DND-41 (cell line): ENCODE measurements around the gene MON1B.
A peak's percentile ranks its signal among the peaks of the same experiment; 100 is the strongest.
"Not testable (repeated sequence)": the region's sequence is repeated elsewhere in the genome, so short reads cannot be mapped to it uniquely, and the experiment has no call there.

ENCODE experiments used
- ATAC-seq: fragments of 200-7000 bp; cut with Tn5 transposase; 3 replicates; pipeline ENCODE4 v1.9.1; 2021; ENCODE audit warnings: low read depth; ENCODE audit not compliant: insufficient read depth
- DNase-seq: peaks from one replicate; pipeline ENCODE4 v3.0.0-alpha.2; 2020
- H2AFZ ChIP-seq: 2 replicates; pipeline ENCODE4 v1.6.0; 2012; ENCODE audit warnings: low read depth, low read length
- H3K27ac ChIP-seq: 2 replicates; pipeline ENCODE4 v1.5.1; 2012; ENCODE audit warnings: low read length, inconsistent platforms
- H3K27me3 ChIP-seq: fragments of 200-600 bp; sonication (generic); 2 replicates; pipeline ENCODE4 v1.6.0; 2012; ENCODE audit warnings: low read length, mild to moderate bottlenecking, inconsistent platforms; ENCODE audit not compliant: insufficient read depth, poor library complexity
- H3K36me3 ChIP-seq: 2 replicates; pipeline ENCODE4 v1.5.1; 2012; ENCODE audit warnings: low read length, inconsistent platforms; ENCODE audit not compliant: insufficient read depth
- H3K4me1 ChIP-seq: 2 replicates; pipeline ENCODE4 v1.5.1; 2012; ENCODE audit warnings: mild to moderate bottlenecking, low read length; ENCODE audit not compliant: insufficient read depth
- H3K4me2 ChIP-seq: 2 replicates; pipeline ENCODE4 v1.6.0; 2012; ENCODE audit warnings: mild to moderate bottlenecking, moderate library complexity, low read length, inconsistent platforms; ENCODE audit not compliant: insufficient read depth
- H3K4me3 ChIP-seq, 2 experiments: fragments of 200-600 bp in 1 of 2; shearing (Covaris generic) in 1 of 2; 2 replicates each; pipeline ENCODE4 v1.5.1; 2012 to 2016; ENCODE audit warnings: inconsistent platforms in 2 of 2, low read length in 2 of 2, mild to moderate bottlenecking in 2 of 2, low read depth in 1 of 2, moderate library complexity in 1 of 2
- H3K79me2 ChIP-seq: 2 replicates; pipeline ENCODE4 v1.6.0; 2012; ENCODE audit warnings: low read length, inconsistent platforms; ENCODE audit not compliant: insufficient read depth
- H3K9ac ChIP-seq: 2 replicates; pipeline ENCODE4 v1.6.0; 2012; ENCODE audit warnings: low read depth, mild to moderate bottlenecking, inconsistent platforms, low read length, moderate library complexity
- H3K9me3 ChIP-seq: 2 replicates; pipeline ENCODE4 v1.5.1; 2012; ENCODE audit warnings: low read length, moderate library complexity, mild to moderate bottlenecking, inconsistent platforms; ENCODE audit not compliant: insufficient read depth, severe bottlenecking
- H4K20me1 ChIP-seq: 2 replicates; pipeline ENCODE4 v1.6.0; 2012; ENCODE audit warnings: low read length; ENCODE audit not compliant: insufficient read depth
- EZH2 ChIP-seq: IDR thresholded peaks from 3 replicates; pipeline ENCODE4 v1.6.1; 2012; ENCODE audit warnings: borderline replicate concordance, low read depth, mild to moderate bottlenecking, moderate library complexity, low read length, inconsistent platforms; ENCODE audit not compliant: severe bottlenecking
- TF ChIP-seq, protein P1 (sequence below): IDR thresholded peaks from 2 replicates; pipeline ENCODE4 v1.5.1; 2012; ENCODE audit warnings: borderline replicate concordance, low read length, moderate library complexity, mild to moderate bottlenecking; ENCODE audit not compliant: poor library complexity, severe bottlenecking; ENCODE audit errors: extremely low read depth

The MON1B gene

DNA sequence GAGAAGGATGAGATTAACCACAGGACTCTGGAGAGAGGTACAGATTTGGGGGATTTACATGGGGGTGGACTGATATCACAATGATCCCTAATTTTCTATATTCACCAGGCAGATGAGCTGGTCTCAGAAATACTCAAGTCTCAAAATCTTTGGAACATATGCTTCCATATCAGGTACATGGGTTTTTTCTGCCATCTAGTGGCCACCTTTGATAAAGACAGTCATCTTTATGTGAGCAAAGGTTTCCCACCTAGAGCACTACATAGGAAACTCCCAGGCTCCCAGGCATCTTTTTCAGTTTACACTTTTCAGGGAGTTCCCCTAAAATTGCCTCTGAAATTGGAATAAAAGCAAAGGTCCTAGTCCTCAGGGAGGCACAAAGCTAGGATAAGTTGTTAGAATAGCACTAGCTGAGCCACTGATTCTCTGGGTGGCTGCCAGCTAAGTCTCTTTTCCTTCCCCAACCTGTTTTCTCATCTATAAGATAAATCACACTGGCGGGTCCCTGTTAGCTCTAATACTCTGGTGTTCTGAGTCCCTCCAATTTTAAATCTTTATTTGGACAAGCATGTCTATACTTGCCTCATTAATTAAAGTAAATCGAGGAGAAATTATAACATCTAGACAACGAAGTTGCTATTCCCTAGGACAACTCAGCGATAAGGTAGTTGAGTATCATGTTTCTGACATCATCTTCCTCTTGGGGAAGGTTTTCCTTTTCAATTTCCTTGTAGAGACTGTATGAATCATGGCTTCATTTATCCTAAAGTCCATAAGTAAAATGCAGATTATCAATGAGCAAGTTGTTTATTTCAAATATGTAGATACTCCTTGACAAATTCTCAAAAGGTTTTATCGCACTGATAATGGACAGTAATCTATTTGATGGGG lies 19.0 kb upstream of the MON1B start:
- ATAC-seq: peak; percentile 75
- no peaks in the 10 kb centered on the region for H4K20me1 ChIP-seq
- no peaks in the 10 kb centered on the region for H3K9me3 ChIP-seq
- H3K27me3 ChIP-seq: no peaks in the 10 kb centered on the region
- TF ChIP-seq EZH2: no peak
- TF ChIP-seq, protein P1, sequence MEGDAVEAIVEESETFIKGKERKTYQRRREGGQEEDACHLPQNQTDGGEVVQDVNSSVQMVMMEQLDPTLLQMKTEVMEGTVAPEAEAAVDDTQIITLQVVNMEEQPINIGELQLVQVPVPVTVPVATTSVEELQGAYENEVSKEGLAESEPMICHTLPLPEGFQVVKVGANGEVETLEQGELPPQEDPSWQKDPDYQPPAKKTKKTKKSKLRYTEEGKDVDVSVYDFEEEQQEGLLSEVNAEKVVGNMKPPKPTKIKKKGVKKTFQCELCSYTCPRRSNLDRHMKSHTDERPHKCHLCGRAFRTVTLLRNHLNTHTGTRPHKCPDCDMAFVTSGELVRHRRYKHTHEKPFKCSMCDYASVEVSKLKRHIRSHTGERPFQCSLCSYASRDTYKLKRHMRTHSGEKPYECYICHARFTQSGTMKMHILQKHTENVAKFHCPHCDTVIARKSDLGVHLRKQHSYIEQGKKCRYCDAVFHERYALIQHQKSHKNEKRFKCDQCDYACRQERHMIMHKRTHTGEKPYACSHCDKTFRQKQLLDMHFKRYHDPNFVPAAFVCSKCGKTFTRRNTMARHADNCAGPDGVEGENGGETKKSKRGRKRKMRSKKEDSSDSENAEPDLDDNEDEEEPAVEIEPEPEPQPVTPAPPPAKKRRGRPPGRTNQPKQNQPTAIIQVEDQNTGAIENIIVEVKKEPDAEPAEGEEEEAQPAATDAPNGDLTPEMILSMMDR: peak; percentile 78
- no peak overlapping the region for H3K27ac ChIP-seq
- no peak overlapping the region for H3K4me3 ChIP-seq
- no peaks in the 10 kb centered on the region for H3K36me3 ChIP-seq
- no peaks in the 10 kb centered on the region for H3K4me1 ChIP-seq
- no peak overlapping the region for H2AFZ ChIP-seq
- peak; percentile 32 for DNase-seq
- H3K9ac ChIP-seq: no peak overlapping the region
- H3K4me2 ChIP-seq: no peak overlapping the region
- H3K79me2 ChIP-seq: no peaks in the 10 kb centered on the region

- Histone ChIP-seq H3K4me3 (no peak overlapping the region), H2AFZ (no peak overlapping the region), H3K9me3 (no peaks in the 10 kb centered on the region), H3K4me1 (no peaks in the 10 kb centered on the region), H3K27ac (no peak overlapping the region), H3K36me3 (no peaks in the 10 kb centered on the region), H3K27me3 (no peaks in the 10 kb centered on the region), H3K9ac (no peak overlapping the region), H4K20me1 (no peaks in the 10 kb centered on the region), H3K4me2 (no peak overlapping the region), H3K79me2 (no peaks in the 10 kb centered on the region)
- TF ChIP-seq, protein P1: no peak
- TF ChIP-seq EZH2: no peak
- ATAC-seq (no peak), DNase-seq (no peak)
These were observed 18.0 kb upstream of the MON1B start for GRCh38 chr16:77172951-77173350.

GRCh38 chr16:77183137-77183536 lies 7.9 kb upstream of the MON1B start:
- H3K9ac ChIP-seq: no peak overlapping the region
- DNase-seq (no peak), ATAC-seq (no peak)
- TF ChIP-seq, protein P1: no peak
- no peak for TF ChIP-seq EZH2
- H3K4me1 ChIP-seq: no peaks in the 10 kb centered on the region
- H2AFZ ChIP-seq: no peak overlapping the region
- H3K79me2 ChIP-seq: no peaks in the 10 kb centered on the region
- no peak overlapping the region for H3K4me2 ChIP-seq
- H4K20me1 ChIP-seq: no peaks in the 10 kb centered on the region
- no peaks in the 10 kb centered on the region for H3K36me3 ChIP-seq
- H3K27me3 ChIP-seq: no peaks in the 10 kb centered on the region
- H3K27ac ChIP-seq: no peak overlapping the region
- no peaks in the 10 kb centered on the region for H3K9me3 ChIP-seq
- H3K4me3 ChIP-seq: no peak overlapping the region

- not testable (repeated sequence) for H3K27ac ChIP-seq, H2AFZ ChIP-seq, H3K27me3 ChIP-seq, H3K4me2 ChIP-seq, ATAC-seq, DNase-seq, H3K9ac ChIP-seq, H3K79me2 ChIP-seq, H3K36me3 ChIP-seq, H3K4me3 ChIP-seq, H4K20me1 ChIP-seq, H3K9me3 ChIP-seq
- peaks cover 12% of the 10 kb centered on the region for H3K4me1 ChIP-seq
These were observed 4.7 kb upstream of the MON1B start for GRCh38 chr16:77186298-77186697.
